HG03135 (cell line): ENCODE results near the gene PTGES2.
"Not testable (repeated sequence)": the region's sequence is repeated elsewhere in the genome, so short reads cannot be mapped to it uniquely, and the experiment has no call there.

Experiments
- ATAC-seq: cut with Tn5 transposase; IDR thresholded peaks from one replicate; pipeline ENCODE4 v1.9.1; 2021; ENCODE audit warnings: mild to moderate bottlenecking, moderate library complexity; ENCODE audit not compliant: unreplicated experiment

Gene PTGES2

DNA sequence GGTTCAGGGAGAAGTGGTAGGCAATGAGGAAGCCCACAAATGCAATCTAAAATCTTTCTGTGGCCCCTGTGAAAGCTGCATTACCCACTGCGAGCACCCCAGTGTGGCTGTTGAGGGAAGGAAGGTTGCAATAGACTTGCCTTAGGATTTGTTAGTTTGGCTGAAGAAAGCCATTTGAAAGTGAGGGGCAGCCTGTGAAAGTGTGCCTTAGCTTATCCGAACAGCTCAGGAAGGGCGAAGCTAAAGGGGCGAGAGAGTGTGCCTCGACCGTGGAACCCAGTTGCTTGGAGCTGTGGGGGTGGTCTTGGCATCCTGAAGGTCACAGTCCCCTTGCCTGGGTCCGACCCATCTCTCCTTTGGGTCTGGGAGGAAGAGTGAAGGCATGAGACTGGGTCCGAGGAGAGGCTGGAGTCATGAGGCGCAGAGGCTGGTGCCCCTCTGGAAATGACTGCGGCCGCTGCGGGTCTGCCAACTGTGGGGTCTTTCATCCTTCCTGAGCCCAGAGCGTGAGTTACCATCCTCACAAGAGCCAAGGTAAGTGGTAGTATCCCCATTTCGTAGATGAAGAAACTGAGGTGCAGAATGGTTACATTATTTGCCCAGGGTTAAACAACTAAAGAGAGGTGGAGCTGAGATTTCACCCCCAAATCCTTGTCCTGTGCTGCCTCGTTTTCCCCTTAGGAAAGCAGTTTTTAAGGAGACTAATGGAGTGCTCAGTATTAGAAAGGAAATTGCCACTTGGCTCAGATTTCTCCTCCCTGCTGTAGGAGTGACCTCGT is 35.1 kb downstream of the PTGES2 start:
- no peak for ATAC-seq

DNA sequence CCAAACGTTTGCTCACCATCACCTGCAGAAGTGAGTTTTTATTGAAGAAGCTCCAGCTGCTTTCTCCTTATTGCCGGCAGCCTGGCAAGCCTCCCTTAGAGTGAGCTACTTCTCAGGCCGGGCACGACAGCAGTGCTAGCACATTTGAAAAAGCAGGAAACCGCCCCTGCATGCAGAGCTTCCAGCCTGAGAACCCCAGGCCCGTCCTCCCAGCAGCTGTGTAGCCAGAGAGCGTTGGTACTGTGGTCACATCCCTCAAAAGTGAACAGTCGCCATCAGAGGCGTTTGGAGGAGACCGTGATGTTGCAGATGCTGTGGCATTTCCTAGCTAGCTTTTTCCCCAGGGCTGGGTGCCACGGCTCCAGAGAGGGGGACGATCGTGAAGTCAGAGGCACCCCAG is 36.0 kb downstream of the PTGES2 start:
- no peak for ATAC-seq

DNA sequence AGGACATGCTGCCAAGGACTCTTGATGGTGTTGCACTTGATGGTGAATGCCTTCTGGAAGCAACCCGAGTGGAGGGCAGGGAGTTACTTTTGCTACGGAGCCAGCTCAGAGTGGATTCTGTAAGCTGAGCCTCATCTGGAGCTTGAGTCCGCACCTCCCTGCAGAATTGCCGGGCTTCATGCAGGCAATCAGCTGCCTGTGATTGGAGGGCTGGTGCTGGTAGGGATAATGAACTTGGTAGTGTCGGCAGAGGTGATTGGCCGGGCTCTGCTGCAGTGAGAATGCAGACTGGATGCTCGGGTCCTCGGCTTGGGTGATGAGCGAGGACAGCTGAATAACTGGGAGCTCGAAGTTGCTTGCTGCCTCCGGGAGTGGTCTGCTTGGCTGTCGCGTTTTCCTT is 36.4 kb downstream of the PTGES2 start:
- no peak for ATAC-seq

DNA sequence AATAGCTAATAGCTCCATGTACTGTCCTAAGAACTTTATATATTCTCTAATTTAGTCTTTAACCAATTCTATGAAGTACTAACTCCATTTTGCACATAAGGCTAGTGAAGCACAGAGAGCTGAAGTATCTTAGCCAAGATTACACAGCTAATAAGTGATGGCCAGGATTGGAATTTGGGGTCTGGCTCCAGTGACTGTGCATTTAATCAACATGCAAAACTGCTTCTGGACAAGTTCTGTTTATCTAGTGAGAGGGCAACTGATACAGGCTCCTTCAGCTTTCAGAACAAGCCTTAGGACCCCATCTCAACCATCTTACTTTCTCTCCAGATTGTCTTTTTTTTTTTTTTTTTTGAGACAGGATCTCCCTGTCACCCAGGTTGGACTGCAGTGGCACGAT is 38.2 kb downstream of the PTGES2 start:
- ATAC-seq: no peak

DNA sequence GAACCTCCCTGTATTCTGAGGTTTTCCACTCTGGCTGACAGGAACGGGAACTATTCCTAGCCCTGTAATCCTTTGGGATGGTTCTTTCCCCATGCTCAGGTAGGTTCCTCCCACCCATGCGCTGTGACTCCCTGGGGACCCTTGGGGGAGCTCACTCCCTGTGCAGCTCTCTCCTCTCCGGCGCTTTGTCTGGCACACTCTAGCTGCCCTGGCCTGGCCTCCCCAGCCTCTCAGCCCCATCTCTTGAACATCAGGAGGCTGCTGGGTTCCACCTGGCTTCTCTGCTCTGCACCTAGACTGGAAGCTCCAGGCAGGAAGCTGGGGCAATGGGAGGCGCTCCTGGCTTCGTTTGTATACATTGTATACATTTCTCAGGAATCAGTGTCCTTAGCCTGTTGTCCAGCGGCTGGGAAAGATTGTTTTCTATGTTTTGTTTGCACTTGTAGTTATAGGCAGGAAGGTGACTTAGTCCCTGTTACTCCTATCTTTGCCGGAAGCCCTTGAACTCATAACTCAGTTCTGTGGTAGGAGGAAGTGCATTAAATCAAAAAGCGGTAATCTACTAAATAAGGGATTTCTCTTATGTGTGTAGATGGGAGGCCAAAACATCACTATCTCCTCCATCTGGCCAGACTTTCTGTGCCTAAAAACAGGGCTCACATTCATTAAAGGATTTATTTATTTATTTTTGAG is 39.1 kb downstream of the PTGES2 start:
- ATAC-seq: no peak

DNA sequence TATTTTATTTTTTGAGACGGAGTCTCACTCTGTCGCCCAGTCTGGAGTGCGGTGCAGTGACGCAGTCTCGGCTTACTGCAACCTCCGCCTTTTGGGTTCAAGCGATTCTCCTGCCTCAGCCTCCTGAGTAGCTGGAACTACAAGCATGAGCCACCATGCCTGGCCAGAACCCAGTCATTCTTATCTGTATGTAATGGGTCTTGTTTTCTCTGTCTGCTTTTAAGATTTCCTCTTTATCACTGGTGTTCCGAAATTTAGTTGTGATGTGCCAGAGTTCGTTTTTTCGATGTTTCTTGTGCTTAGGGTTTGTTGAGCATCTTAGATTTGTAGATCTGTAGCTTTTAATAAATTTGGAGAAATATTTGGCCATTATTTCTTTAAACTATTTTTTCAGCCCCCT is 40.3 kb downstream of the PTGES2 start:
- ATAC-seq: no peak

DNA sequence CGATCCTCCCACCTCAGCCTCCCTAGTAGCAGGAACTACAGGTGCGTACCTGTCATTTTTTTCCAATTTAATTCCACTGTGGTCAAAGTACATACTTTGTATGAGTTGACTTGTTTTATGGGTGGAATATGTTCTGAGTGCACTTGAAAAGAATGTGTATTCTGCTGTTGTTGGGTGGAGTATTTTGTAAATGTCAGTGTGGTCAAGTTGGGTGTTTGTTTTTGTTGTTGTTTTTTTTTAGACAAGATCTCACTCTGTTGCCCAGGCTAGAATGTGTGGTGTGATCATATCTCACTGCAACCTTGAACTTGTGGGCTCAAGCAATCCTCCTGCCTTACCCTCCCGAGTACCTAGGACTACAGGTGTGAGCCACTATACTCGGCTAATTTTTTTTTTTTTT is 41.6 kb downstream of the PTGES2 start:
- ATAC-seq: no peak

DNA sequence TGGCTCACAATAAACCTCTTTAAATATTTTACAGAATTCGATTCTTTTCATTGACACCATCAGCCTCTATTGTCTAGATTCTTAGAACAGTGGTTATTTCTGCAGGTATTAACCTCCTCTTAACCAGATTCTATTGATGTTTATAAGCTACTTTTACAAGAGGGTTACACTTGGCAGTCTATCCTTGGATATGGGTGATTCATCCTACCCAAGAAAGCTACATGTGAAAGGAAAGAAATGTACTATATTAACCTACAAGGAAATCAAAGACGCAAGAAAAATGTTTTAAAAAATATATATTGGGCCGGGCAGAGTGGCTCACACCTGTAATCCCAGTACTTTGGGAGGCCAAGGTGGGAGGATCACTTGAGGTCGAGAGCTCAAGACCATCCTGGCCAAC is 42.8 kb downstream of the PTGES2 start:
- no peak for ATAC-seq

DNA sequence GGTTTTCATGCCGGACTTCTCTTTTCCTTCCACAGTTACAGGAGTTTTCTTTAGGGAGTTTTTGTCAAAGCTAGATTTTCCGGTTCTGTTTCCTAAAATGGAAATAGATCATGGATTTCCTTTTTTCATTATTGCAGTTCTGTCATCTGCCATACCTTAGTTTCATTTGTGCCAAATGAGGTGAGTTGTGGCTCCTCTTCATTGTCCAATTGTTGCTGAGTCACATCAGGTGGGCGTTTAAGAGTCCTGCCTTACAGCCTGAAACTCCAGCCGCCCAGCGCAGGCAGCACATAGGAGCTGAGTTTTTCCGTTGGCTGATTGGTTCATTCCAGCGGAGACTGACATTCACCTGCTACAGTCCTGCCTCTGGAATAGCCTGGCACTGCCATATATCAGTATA is 45.4 kb downstream of the PTGES2 start:
- ATAC-seq: no peak

DNA sequence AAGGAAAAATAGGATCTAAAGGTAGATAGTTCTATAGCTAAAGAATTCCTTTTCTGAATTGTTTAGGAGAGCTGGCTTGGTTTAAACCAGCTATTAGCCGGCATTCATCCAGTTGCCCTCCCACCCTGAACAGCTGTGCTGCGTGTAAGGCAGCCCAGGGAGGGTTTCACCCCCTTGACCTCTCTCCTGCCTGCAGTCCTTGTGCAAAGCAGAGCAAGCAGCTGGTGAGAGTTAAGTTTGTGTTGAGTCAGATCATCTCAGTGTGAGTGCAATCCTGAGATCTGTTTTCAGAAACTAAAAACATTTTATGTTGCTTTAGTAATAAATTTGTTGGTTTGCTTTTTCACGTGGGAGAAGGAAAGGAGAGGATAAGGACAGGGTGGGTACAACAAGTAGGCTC is 46.5 kb downstream of the PTGES2 start:
- no peak for ATAC-seq

DNA sequence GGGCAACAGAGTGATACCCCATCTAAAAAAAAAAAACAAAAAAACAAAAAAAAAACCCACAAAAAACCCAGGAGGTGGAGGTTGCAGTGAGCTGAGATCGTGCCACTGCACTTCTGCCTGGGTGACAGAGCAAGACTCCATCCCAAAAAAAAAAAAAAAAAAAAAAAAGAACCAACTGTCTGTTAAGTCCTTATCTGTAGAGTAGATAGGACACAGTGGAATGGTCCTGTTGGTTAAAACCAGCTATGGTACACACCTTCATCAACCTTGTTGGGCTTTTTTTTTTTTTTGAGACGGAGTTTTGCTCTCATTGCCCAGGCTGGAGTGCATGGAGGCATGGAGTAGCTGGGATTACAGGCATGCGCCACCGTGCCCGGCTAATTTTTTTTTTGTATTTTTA is 47.3 kb downstream of the PTGES2 start:
- no peak for ATAC-seq

DNA sequence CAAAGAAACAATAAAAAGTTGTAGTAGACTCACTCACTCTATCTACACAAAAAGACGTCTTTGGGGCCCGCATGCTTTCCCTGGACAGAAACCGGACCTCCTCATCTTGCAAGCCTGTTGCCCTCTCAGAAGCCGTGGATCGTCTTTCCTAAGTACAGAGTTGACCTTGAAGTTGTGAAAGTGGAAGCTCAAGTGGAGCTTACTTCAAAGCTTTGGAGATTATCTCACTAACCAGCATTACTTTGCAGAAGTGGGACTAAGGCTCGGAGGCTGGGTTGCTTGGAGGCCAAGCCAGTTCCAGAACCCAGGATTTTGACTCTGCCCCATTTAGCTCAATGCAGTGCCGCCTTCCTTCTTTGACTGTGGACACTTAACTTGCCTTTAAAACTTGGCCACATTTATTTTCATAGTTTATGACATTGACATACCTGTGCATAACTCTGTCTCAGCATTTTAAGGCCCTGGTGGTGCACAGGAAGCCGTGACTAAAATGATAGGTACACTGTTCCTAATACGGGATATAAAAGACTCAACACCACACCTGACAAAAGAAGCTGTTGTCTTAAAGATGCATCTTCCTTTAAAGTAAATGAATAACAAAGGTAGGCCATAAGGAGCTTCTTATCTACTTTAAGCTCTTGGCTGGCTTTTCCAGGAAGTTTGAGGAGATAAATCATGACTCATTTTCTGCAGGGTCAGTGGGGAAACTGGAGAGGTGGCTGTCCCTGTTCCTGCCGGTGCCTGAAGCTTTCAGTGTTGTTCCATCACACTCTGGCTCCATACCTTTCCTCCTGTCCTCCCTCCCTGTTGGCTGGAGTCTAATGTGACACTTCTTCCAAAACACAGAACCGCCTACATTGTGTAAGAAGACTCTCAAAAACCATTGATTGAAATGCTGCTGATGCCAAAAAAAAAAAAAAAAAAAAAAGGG is 48.8 kb downstream of the PTGES2 start:
- ATAC-seq: no peak

DNA sequence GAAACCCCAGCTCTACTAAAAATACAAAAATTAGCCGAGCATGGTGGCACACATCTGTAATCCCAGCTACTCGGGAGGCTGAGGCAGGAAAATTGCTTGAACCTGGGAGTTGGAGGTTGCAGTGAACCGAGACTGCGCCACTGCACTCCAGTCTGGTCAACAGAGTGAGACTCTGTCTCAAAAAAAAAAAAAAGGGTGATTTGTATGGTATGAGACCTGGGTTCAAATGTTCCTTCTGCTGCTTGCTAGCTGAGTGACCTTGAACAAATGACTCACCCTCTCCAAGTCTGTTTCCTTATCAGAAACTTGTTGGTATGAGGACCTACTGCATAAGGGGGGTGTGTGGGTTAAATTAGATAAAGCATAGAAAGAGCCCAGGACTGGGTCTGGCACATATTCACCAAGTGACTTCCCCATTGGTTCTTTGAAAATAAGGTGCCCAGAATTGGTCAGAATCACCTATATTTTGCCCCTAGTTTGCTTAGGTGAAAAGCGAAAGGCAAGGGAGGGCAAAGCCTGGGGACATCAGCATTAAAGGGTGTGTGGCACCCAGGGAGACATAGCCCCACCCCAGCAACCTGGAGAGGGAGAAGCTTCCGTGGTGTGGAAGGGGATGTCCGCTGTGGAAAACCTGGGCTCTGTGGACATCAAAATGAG is 49.6 kb downstream of the PTGES2 start:
- ATAC-seq: no peak

DNA sequence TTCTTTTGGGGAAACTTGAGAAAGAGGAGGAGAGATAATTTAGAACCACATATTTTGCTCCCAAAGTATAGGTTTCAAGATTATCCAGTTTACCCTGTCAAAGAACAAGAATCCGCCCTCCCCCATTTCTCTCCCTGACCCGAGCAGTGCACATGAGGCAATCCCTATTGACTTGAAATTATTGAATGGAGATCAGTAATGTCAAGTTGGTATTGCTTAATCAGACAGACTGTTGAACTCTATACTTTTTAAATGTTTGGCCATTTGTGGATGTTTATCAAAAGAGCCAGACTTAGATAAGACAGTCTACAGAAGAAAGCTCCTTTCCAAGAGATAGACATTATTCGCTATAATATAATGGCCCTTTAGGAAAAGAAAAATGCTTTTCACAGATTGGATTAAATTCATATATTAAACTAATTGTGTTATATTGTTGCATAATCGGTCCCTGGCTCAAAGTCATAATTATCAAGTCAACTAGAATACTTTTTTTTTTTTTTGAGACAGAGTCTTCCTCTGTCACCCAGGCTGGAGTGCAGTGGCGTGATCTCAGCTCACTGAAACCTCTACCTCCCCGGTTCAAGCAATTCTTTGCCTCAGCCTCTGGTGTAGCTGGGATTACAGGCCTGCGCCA is 54.2 kb downstream of the PTGES2 start:
- ATAC-seq: no peak

DNA sequence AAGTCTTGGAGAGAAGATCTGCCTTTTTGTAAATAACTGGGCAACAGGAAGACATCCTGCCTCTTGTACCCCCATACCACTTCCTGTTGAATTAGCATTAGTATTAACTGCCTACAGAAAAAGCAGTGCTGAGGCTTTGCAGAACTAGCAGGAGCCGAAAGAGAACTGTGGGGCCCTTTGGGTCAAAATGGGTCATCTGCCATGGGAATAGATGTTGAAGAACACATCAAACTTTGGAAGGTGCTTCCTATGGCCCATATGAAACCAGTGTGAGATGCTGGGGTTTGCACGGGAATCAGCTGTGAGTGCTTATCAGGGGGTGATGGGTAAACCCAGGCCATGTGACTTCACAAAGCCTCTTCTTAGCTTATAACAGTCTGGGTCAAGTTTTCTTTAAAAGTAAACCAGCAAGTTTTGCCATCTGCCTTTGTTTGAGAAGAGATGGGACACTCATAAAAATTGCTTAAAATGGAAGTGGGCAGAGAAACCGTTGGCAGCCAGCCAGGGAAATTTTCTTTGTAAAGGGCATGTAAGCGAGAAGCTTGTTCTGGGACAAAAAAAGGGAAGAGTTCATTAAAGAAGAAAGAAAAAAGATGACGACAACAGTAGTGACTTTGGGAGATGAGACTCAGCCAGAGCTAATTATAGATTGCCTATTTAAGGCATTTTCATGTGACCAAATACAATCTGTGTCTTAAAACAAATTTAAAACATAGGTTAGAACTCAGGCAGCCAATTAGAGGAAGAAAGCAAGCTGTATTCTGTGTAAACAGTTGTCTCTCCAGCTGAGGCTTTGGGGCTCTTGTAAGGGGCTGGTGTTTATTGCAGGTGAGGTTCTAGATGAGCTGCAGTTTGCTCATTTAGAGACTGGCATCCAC is 55.1 kb downstream of the PTGES2 start:
- ATAC-seq: no peak

DNA sequence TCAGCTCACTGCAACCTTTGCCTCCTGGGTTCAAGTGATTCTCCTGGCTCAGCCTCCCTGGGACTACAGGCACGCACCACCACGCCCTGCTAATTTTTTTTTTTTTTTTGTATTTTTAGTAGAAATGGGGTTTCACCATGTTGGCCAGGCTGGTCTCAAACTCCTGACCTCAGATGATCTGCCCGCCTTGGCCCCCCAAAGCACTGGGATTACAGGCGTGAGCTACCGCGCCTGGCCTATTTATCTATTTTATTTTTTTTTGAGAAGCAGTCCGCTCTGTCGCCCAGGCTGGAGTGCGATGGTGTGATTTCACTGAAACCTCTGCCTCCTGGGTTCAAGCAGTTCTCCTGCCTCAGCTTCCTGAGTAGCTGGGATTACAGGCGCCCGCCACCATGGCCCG is 56.1 kb downstream of the PTGES2 start:
- not testable (repeated sequence) for ATAC-seq

DNA sequence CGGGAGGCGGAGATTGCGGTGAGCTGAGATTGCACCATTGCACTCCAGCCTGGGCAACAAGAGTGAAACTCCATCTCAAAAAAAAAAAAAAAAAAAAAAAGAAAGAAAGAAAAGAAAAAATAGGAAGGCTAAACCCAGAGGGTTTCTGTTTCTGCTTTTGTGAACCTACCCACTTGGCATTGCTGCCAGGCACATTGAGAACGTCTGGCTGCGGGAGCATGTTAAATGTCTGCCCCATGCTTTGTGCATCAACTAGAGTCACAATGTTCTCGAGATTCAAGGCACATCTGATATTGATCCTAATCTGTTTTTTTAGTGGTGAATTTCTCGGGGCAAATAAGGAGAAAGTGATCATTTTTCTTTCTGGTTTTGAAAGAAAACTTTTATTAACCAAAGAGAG is 56.7 kb downstream of the PTGES2 start:
- no peak for ATAC-seq
